Vagina (tissue), 2 donors: ENCODE results near the gene GPR22. TPM values are rescaled to one million over a fixed set of nuclear protein-coding genes. Genes with fewer than 3 reads are reported as not detected.

ENCODE experiments used
- DNase-seq, 2 donors: peaks; one replicate each; pipeline ENCODE4 v3.0.0-alpha.2; 2017; ENCODE audit errors: extremely low spot score in 2 of 2
- H3K27ac ChIP-seq: fragments of 200-600 bp; sonication (generic); one replicate; pipeline ENCODE4 v1.5.1; 2019
- H3K27me3 ChIP-seq: fragments of 200-600 bp; sonication (generic); one replicate; pipeline ENCODE4 v1.5.1; 2019
- H3K36me3 ChIP-seq, 2 donors: fragments of 200-600 bp; sonication (generic); one replicate each; pipeline ENCODE4 v1.5.1; 2017 to 2019
- H3K4me1 ChIP-seq: fragments of 200-600 bp; sonication (generic); one replicate; pipeline ENCODE4 v1.5.1; 2019
- H3K4me3 ChIP-seq, 2 donors: fragments of 200-600 bp; sonication (generic); 1 replicate in 1 of 2; 2 replicates in 1 of 2; pipeline ENCODE4 v1.5.1; 2016 to 2019
- H3K9me3 ChIP-seq: fragments of 200-600 bp; sonication (generic); one replicate; pipeline ENCODE4 v1.5.1; 2019
- CTCF ChIP-seq, 3 experiments: fragments of 450-650 bp in 2 of 3; fragments of 200-600 bp in 1 of 3; sonication (generic) in 1 of 3; IDR thresholded peaks; one replicate each; pipeline ENCODE4 v1.5.1; 2017 to 2019; ENCODE audit warnings: antibody characterized with exemption in 3 of 3, mild to moderate bottlenecking in 2 of 3, moderate library complexity in 2 of 3
- POLR2A ChIP-seq, 2 donors: fragments of 450-650 bp; IDR thresholded peaks; one replicate each; pipeline ENCODE4 v1.6.1; 2017; ENCODE audit warnings: antibody characterized with exemption in 2 of 2, mild to moderate bottlenecking in 2 of 2, moderate library complexity in 2 of 2
- POLR2AphosphoS5 ChIP-seq, 2 donors: sonication (generic); formaldehyde crosslinking; IDR thresholded peaks; one replicate each; pipeline ENCODE4 v1.9.0; 2017; ENCODE audit warnings: antibody characterized with exemption in 2 of 2, mild to moderate bottlenecking in 2 of 2, low read depth in 1 of 2; ENCODE audit not compliant: insufficient read depth in 1 of 2
- intact Hi-C: fragments of 100-400 bp; cut with DNase I; formaldehyde crosslinking; loops from one replicate; pipeline ENCODE4 v1.15.1; 2023
- total RNA-seq: library from RNA; depleted of rRNA; stranded (reverse); fragments of >200 nt; gene quantifications from one replicate; pipeline ENCODE4 v1.2.3, GENCODE V29; 2016

The GPR22 gene
- total RNA-seq, 1 donor from 2014 or later = 0.98 TPM

GRCh38 chr7:107435749-107436148, 34.1 kb upstream of the GPR22 start:
- Histone ChIP-seq H3K4me1 (peaks cover 7% of the 10 kb centered on the region), H3K27me3 (no peaks in the 10 kb centered on the region), H3K36me3 (no peaks in the 10 kb centered on the region), H3K27ac (no peak overlapping the region), H3K4me3 (no peak overlapping the region), H3K9me3 (no peaks in the 10 kb centered on the region)
- intact Hi-C loops = no loop called here
- DNase-seq = no peak
- no peak for TF ChIP-seq POLR2AphosphoS5 (IDR thresholded peaks at IDR 0.05; ENCODE audit: insufficient read depth in 1 of 2, low read depth in 1 of 2)
- no peak for TF ChIP-seq CTCF (IDR thresholded peaks at IDR 0.05)
- TF ChIP-seq POLR2A (IDR thresholded peaks at IDR 0.05) = no peak

GRCh38 chr7:107439025-107439424, 30.8 kb upstream of the GPR22 start:
- no peak for TF ChIP-seq POLR2AphosphoS5 (IDR thresholded peaks at IDR 0.05; ENCODE audit: insufficient read depth in 1 of 2, low read depth in 1 of 2)
- TF ChIP-seq POLR2A (IDR thresholded peaks at IDR 0.05) = no peak
- TF ChIP-seq CTCF (IDR thresholded peaks at IDR 0.05) = no peak
- no peak overlapping the region for H3K4me3 ChIP-seq
- no peak overlapping the region for H3K27ac ChIP-seq
- peaks cover 10% of the 10 kb centered on the region for H3K4me1 ChIP-seq
- no peaks in the 10 kb centered on the region for H3K9me3 ChIP-seq
- H3K36me3 ChIP-seq = no peaks in the 10 kb centered on the region
- DNase-seq = no peak
- H3K27me3 ChIP-seq = no peaks in the 10 kb centered on the region
- intact Hi-C loops = no loop called here

DNA sequence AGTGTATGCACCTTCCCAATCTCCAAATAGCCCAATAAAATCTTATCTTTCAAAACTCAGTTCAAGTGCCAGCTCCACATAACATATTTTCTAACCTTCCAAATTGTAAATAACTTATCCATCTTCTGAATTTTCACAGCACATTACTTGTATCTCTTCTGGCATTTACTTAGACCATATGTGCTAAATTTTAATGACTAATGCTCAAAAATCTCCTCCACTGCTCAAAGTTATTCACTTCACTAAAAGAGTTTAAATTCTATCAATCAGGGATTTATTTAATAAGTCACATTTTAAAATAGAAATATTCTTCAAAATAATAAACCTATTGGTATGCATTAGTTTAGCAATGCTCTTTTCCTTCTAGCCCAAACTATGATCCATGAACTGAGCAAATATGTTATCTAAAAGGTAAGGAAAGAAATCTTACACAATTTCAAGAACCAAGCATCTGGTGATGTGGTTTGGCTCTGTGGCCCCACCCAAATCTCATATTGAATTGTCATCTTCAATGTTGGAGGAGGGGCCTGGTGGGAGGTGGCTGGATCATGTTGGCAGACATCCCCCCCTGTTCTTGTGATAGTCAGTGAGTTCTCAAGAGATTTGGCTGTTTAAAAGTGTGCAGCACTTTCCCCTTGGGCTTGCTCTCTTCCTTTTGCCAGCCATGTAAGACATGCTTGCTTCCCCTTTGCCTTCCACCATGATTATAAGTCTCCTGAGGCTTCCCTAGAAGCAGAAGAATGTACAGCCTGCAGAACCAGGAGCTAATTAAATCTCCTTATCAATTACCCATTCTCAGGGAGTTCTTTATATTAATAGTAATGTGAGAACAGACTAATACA, 28.1 kb upstream of the GPR22 start:
- peaks cover 10% of the 10 kb centered on the region for H3K4me1 ChIP-seq
- TF ChIP-seq POLR2AphosphoS5 (IDR thresholded peaks at IDR 0.05; ENCODE audit: insufficient read depth in 1 of 2, low read depth in 1 of 2) = no peak
- no peaks in the 10 kb centered on the region for H3K9me3 ChIP-seq
- H3K36me3 ChIP-seq = peaks cover 0 to 3% of the 10 kb centered on the region in 2 donors
- intact Hi-C loops = no loop called here
- DNase-seq = no peak
- H3K4me3 ChIP-seq = no peak overlapping the region
- no peaks in the 10 kb centered on the region for H3K27me3 ChIP-seq
- H3K27ac ChIP-seq = no peak overlapping the region

GRCh38 chr7:107442678-107443077, 27.2 kb upstream of the GPR22 start:
- intact Hi-C loops = no loop called here
- Histone ChIP-seq H3K4me3 (no peak overlapping the region), H3K27me3 (no peaks in the 10 kb centered on the region), H3K27ac (no peak overlapping the region), H3K9me3 (no peaks in the 10 kb centered on the region), H3K4me1 (peaks cover 10% of the 10 kb centered on the region), H3K36me3 (peaks cover 0 to 3% of the 10 kb centered on the region in 2 donors)
- TF ChIP-seq POLR2AphosphoS5 (IDR thresholded peaks at IDR 0.05; ENCODE audit: insufficient read depth in 1 of 2, low read depth in 1 of 2) (no peak), POLR2A (IDR thresholded peaks at IDR 0.05) (no peak), CTCF (IDR thresholded peaks at IDR 0.05) (no peak)
- no peak for DNase-seq

DNA sequence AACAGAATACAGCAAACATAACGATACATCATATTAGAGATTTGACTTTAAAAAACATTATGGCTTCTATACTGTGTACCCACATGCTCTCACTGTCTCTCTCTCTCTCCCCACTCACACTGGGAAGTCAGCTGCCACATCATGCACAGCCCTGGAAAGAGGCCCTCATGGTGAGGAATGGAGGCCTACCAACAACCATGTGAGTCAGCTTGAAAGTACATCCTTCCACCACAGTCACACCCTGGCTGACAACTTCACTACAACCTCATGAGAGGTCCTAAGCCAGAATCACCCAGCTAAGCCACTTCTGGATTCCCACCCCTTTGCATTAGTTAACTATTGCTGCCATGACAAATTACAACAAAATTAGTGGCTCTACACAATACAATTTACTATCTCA, 23.3 kb upstream of the GPR22 start:
- Histone ChIP-seq H3K36me3 (peaks cover 0 to 7% of the 10 kb centered on the region in 2 donors), H3K9me3 (no peaks in the 10 kb centered on the region), H3K4me1 (peaks cover 16% of the 10 kb centered on the region), H3K27me3 (no peaks in the 10 kb centered on the region), H3K27ac (no peak overlapping the region), H3K4me3 (no peak overlapping the region)
- intact Hi-C loops = no loop called here
- no peak for TF ChIP-seq POLR2A (IDR thresholded peaks at IDR 0.05)
- TF ChIP-seq POLR2AphosphoS5 (IDR thresholded peaks at IDR 0.05; ENCODE audit: insufficient read depth in 1 of 2, low read depth in 1 of 2) = no peak
- no peak for TF ChIP-seq CTCF (IDR thresholded peaks at IDR 0.05)
- no peak for DNase-seq
